IPS-15b (cell line): ENCODE data around the gene KIF4A.
"Not testable (repeated sequence)": the region's sequence is repeated elsewhere in the genome, so short reads cannot be mapped to it uniquely, and the experiment has no call there.

ENCODE experiments used
- H3K27me3 ChIP-seq: one replicate; pipeline ENCODE4 v1.6.1; 2013; ENCODE audit warnings: low read length; ENCODE audit not compliant: control insufficient read depth, insufficient read depth
- H3K36me3 ChIP-seq: one replicate; pipeline ENCODE4 v1.6.1; 2013; ENCODE audit warnings: low read length; ENCODE audit not compliant: control insufficient read depth, insufficient read depth
- H3K4me1 ChIP-seq: one replicate; pipeline ENCODE4 v1.6.1; 2013; ENCODE audit warnings: mild to moderate bottlenecking, low read length; ENCODE audit not compliant: control insufficient read depth, insufficient read depth
- H3K4me3 ChIP-seq: one replicate; pipeline ENCODE4 v1.5.1; 2013; ENCODE audit warnings: low read depth, low read length
- H3K9ac ChIP-seq: one replicate; pipeline ENCODE4 v1.6.1; 2013; ENCODE audit warnings: low read depth, mild to moderate bottlenecking, low read length
- H3K9me3 ChIP-seq: one replicate; pipeline ENCODE4 v1.6.1; 2013; ENCODE audit warnings: mild to moderate bottlenecking, low read length; ENCODE audit not compliant: control insufficient read depth, insufficient read depth

KIF4A gene

GRCh38 chrX:70257423-70258288 lies 32.2 kb upstream of the KIF4A start:
- Histone ChIP-seq H3K9me3 (no peaks in the 10 kb centered on the region), H3K9ac (no peak overlapping the region), H3K4me3 (no peak overlapping the region), H3K4me1 (no peaks in the 10 kb centered on the region), H3K27me3 (no peaks in the 10 kb centered on the region), H3K36me3 (no peaks in the 10 kb centered on the region)

GRCh38 chrX:70260104-70260503 lies 29.8 kb upstream of the KIF4A start, which contains the start of gene P2RY4:
Gene P2RY4 (minus strand): TSS chrX:70260204. CDS start chrX:70259624, 580 bp downstream.
- Histone ChIP-seq H3K27me3 (no peaks in the 10 kb centered on the region), H3K4me1 (no peaks in the 10 kb centered on the region), H3K9ac (no peak within 1 kb of the TSS), H3K4me3 (no peak within 1 kb of the TSS), H3K9me3 (no peaks in the 10 kb centered on the region), H3K36me3 (no peaks in the 10 kb centered on the region)

GRCh38 chrX:70262952-70263567 lies 26.8 kb upstream of the KIF4A start:
- Histone ChIP-seq H3K4me1 (no peaks in the 10 kb centered on the region), H3K9ac (no peak overlapping the region), H3K36me3 (no peaks in the 10 kb centered on the region), H3K27me3 (no peaks in the 10 kb centered on the region), H3K4me3 (no peak overlapping the region), H3K9me3 (no peaks in the 10 kb centered on the region)

GRCh38 chrX:70264784-70265183 lies 25.1 kb upstream of the KIF4A start:
- no peaks in the 10 kb centered on the region for H3K9me3 ChIP-seq
- H3K27me3 ChIP-seq: no peaks in the 10 kb centered on the region
- no peak overlapping the region for H3K4me3 ChIP-seq
- H3K36me3 ChIP-seq: no peaks in the 10 kb centered on the region
- no peak overlapping the region for H3K9ac ChIP-seq
- H3K4me1 ChIP-seq: no peaks in the 10 kb centered on the region

- H3K36me3 ChIP-seq: no peaks in the 10 kb centered on the region
- no peak within 1 kb of the TSS for H3K9ac ChIP-seq
- H3K4me1 ChIP-seq: no peaks in the 10 kb centered on the region
- H3K4me3 ChIP-seq: no peak within 1 kb of the TSS
- H3K27me3 ChIP-seq: no peaks in the 10 kb centered on the region
- H3K9me3 ChIP-seq: no peaks in the 10 kb centered on the region
Observed at GRCh38 chrX:70268034-70268433, 21.9 kb upstream of the KIF4A start, which contains the start of gene ARR3. Gene ARR3 (plus strand): TSS chrX:70268334. CDS start chrX:70269386, 1,052 bp downstream.

GRCh38 chrX:70274029-70274428 lies 15.9 kb upstream of the KIF4A start:
- not testable (repeated sequence) for H3K4me1 ChIP-seq, H3K27me3 ChIP-seq, H3K36me3 ChIP-seq, H3K9me3 ChIP-seq, H3K9ac ChIP-seq, H3K4me3 ChIP-seq

- H3K36me3 ChIP-seq: no peaks in the 10 kb centered on the region
- no peaks in the 10 kb centered on the region for H3K27me3 ChIP-seq
- no peak overlapping the region for H3K4me3 ChIP-seq
- H3K4me1 ChIP-seq: no peaks in the 10 kb centered on the region
- no peak overlapping the region for H3K9ac ChIP-seq
- H3K9me3 ChIP-seq: peaks cover 2% of the 10 kb centered on the region
Observed at GRCh38 chrX:70279081-70279480, 10.8 kb upstream of the KIF4A start.

GRCh38 chrX:70280573-70280972 lies 9.3 kb upstream of the KIF4A start:
- Histone ChIP-seq H3K4me3 (no peak overlapping the region), H3K27me3 (no peaks in the 10 kb centered on the region), H3K36me3 (no peaks in the 10 kb centered on the region), H3K9ac (no peak overlapping the region), H3K4me1 (no peaks in the 10 kb centered on the region), H3K9me3 (peaks cover 2% of the 10 kb centered on the region)

- no peak within 1 kb of the TSS for H3K9ac ChIP-seq
- H3K9me3 ChIP-seq: peaks cover 2% of the 10 kb centered on the region
- H3K36me3 ChIP-seq: peaks cover 2% of the 10 kb centered on the region
- H3K4me1 ChIP-seq: no peaks in the 10 kb centered on the region
- no peak within 1 kb of the TSS for H3K4me3 ChIP-seq
- no peaks in the 10 kb centered on the region for H3K27me3 ChIP-seq
Observed at GRCh38 chrX:70281951-70282350, 8.0 kb upstream of the KIF4A start, which contains the start of gene RAB41. Gene RAB41 (plus strand): TSS chrX:70282172. CDS start chrX:70282218, 46 bp downstream.

- no peaks in the 10 kb centered on the region for H3K27me3 ChIP-seq
- H3K4me1 ChIP-seq: peaks cover 3% of the 10 kb centered on the region
Observed at GRCh38 chrX:70289168-70289792, 624 bp upstream of the KIF4A start.

GRCh38 chrX:70292788-70293187 lies 2.9 kb downstream of the KIF4A start:
- Histone ChIP-seq H3K9ac (no peak overlapping the region), H3K4me1 (peaks cover 3% of the 10 kb centered on the region), H3K9me3 (peaks cover 2% of the 10 kb centered on the region), H3K4me3 (no peak overlapping the region), H3K27me3 (no peaks in the 10 kb centered on the region), H3K36me3 (peaks cover 3% of the 10 kb centered on the region)

More at GRCh38 chrX:70289168-70289792, 624 bp upstream of the KIF4A start:
- Histone ChIP-seq H3K9me3 (peaks cover 2% of the 10 kb centered on the region), H3K9ac (peak overlapping the region; percentile 26), H3K36me3 (peaks cover 2% of the 10 kb centered on the region), H3K4me3 (peak overlapping the region; percentile 77)
